ENCODE measurements around the gene ZBTB8OS. TPM values are rescaled to one million over a fixed set of nuclear protein-coding genes. Genes with fewer than 3 reads are reported as not detected.

ZBTB8OS gene
- total RNA-seq, 2 donors from 2014 or later: 42.4 to 45.7 TPM

DNA sequence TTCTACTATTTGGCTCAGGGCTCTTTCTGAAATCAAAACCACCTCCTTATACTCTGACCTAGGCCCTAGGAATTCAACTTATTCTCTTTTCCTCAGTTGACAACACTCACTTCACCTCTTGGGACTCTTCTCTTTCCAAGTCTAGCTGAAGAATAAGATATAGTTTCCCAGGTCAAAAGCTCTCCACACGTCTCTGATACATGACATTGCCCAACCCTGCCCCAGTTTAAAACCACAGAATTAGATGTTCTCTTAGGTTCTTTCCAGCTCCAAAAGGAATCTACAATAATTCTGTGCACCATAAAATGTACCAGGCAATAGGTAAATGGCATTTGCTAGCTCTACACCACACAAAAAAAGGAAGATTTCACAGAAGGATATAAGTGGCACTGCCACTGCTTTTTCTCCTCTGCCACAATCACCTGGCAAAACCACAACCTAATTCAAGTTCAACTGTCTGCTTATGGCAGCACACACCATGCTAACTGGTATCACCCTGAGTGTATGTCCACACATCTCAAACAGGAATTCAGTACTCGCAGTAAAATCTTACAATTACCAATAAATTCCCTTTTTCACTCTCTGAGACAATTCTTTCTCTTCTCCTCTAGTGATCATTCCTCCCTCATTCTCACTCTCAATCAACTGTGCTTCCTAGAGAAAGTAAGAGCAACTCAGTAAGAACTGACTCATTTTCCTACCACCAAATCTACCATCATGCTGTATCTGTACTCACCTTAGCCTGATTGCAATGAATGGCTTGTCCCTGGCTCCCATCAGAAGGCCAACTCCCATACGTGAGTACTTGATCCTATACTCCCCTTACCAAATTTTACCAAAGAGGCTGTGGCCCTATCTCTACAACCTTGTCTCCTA is 27.3 kb downstream of the ZBTB8OS start:
- no peak for DNase-seq
- Histone ChIP-seq H3K36me3 (no peaks in the 10 kb centered on the region), H3K9me3 (no peaks in the 10 kb centered on the region), H3K9ac (ENCODE audit: low read depth in 2 of 2, low read length in 2 of 2) (no peak overlapping the region), H3K27ac (no peak overlapping the region), H3K4me1 (no peaks in the 10 kb centered on the region), H3K4me3 (no peak overlapping the region), H3K27me3 (no peaks in the 10 kb centered on the region)
- TF ChIP-seq, protein P1, sequence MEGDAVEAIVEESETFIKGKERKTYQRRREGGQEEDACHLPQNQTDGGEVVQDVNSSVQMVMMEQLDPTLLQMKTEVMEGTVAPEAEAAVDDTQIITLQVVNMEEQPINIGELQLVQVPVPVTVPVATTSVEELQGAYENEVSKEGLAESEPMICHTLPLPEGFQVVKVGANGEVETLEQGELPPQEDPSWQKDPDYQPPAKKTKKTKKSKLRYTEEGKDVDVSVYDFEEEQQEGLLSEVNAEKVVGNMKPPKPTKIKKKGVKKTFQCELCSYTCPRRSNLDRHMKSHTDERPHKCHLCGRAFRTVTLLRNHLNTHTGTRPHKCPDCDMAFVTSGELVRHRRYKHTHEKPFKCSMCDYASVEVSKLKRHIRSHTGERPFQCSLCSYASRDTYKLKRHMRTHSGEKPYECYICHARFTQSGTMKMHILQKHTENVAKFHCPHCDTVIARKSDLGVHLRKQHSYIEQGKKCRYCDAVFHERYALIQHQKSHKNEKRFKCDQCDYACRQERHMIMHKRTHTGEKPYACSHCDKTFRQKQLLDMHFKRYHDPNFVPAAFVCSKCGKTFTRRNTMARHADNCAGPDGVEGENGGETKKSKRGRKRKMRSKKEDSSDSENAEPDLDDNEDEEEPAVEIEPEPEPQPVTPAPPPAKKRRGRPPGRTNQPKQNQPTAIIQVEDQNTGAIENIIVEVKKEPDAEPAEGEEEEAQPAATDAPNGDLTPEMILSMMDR (IDR thresholded peaks at IDR 0.05): no peak
- intact Hi-C loops (cut with DNase I): no loop called here

DNA sequence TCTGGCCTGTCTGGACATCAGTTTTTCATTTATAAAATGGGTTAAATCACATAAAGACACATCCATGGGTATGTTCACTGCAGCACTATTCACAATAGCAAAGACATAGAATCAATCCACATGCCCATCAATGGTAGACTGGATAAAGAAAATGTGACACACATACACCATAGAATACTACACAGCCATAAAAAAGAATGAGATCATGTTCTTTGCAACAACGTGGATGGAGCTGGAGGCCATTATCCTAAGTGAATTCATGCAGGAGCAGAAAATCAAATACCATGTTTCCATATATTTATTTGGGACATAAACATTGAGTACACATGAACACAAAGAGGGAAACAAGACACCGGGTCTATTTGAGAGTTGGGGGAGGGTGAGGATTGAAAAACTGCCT is 28.1 kb downstream of the ZBTB8OS start:
- no peak overlapping the region for H3K27ac ChIP-seq
- no peaks in the 10 kb centered on the region for H3K27me3 ChIP-seq
- DNase-seq: no peak
- no peaks in the 10 kb centered on the region for H3K4me1 ChIP-seq
- no peak overlapping the region for H3K4me3 ChIP-seq
- TF ChIP-seq, protein P1 (IDR thresholded peaks at IDR 0.05): no peak
- no peak overlapping the region for H3K9ac ChIP-seq (ENCODE audit: low read depth in 2 of 2, low read length in 2 of 2)
- no peaks in the 10 kb centered on the region for H3K9me3 ChIP-seq
- intact Hi-C loops (cut with DNase I): no loop called here
- no peaks in the 10 kb centered on the region for H3K36me3 ChIP-seq

DNA sequence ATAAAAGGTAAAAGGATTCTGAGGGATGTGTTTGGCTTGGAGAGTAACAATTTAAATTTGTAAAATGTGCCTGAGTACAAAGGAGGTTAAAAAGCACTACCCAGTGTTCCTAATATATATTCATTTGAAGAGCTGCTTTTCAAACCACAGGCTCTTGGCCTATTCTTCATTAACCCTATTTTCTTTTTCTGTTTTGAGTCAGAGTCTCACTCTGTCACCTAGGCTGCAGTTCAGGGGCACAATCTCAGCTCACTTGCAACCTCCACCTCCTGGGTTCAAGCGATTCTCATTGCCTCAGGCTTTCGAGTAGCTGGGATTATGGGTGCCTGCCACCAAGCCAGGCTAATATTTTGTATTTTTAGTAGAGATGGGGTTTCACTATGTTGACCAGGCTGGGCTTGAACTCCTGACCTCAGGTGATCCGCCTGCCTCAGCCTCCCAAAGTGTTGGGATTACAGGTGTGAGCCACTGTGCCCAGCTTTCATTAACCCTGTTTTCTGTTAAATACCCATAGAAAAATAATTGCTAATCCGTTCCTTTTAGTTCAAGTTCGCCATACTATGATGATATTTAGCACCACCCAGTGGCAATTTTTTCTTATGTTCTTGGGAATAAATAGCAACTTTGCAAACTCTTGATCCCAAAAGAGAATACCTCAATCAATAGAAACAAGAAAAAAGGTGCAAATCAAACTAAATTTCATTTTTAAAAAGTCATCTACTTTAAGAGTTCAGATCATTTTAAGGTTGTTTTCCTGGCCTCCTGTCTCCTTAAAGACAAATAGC is 30.5 kb downstream of the ZBTB8OS start:
- intact Hi-C loops (cut with DNase I): no loop called here
- H3K9me3 ChIP-seq: no peaks in the 10 kb centered on the region
- no peak overlapping the region for H3K4me3 ChIP-seq
- H3K36me3 ChIP-seq: no peaks in the 10 kb centered on the region
- H3K4me1 ChIP-seq: no peaks in the 10 kb centered on the region
- DNase-seq: no peak
- TF ChIP-seq, protein P1 (IDR thresholded peaks at IDR 0.05): no peak
- no peak overlapping the region for H3K27ac ChIP-seq
- H3K27me3 ChIP-seq: no peaks in the 10 kb centered on the region
- no peak overlapping the region for H3K9ac ChIP-seq (ENCODE audit: low read depth in 2 of 2, low read length in 2 of 2)

DNA sequence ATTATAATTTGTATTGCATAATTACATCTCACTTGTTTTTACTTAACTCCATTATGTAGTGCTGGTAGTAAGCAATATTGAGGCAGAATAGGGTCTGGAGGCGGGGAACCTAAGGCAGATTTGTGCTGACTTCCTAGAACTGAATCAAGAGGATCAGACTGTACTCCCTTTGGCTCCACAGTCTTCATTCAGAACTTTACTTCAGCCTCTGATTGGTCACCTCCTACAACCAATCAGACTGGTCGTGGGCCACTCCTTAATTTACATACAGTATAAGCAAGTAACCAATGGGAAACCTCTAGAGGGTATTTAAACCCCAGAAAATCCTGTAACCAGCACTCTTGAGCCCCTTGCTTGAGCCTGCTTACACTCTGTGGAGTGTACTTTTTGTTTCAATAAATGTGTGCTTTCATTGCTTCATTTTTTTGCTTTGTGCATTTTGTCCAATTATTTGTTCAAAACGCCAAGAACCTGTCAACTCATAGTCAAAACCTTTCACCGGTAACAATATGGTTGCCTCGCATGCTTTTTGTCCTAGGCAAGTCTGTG is 31.6 kb downstream of the ZBTB8OS start:
- no peak for DNase-seq
- intact Hi-C loops (cut with DNase I): no loop called here
- Histone ChIP-seq H3K9me3 (no peaks in the 10 kb centered on the region), H3K4me3 (no peak overlapping the region), H3K4me1 (no peaks in the 10 kb centered on the region), H3K27me3 (no peaks in the 10 kb centered on the region), H3K36me3 (no peaks in the 10 kb centered on the region), H3K9ac (ENCODE audit: low read depth in 2 of 2, low read length in 2 of 2) (no peak overlapping the region), H3K27ac (no peak overlapping the region)
- TF ChIP-seq, protein P1 (IDR thresholded peaks at IDR 0.05): no peak

DNA sequence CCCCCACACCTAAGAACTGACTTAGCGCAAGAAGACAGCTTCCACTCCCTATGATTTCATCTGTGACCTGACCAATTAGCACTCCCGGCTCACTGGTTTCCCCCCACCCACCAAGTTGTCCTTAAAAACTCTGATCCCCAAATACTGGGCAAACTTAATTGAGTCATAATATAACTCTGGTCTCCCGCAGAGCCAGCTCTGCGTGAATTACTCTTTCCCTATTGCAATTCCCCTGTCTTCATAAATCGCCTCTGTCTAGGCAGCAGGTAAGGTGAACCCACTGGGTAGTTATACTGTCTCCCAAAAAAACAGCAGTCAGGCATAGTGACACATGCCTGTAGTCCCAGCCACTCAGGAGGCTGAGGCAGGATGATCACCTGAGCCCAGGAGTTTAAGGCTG is 36.9 kb downstream of the ZBTB8OS start:
- H3K36me3 ChIP-seq: no peaks in the 10 kb centered on the region
- no peak overlapping the region for H3K9ac ChIP-seq (ENCODE audit: low read depth in 2 of 2, low read length in 2 of 2)
- intact Hi-C loops (cut with DNase I): no loop called here
- no peaks in the 10 kb centered on the region for H3K9me3 ChIP-seq
- no peak overlapping the region for H3K27ac ChIP-seq
- no peaks in the 10 kb centered on the region for H3K27me3 ChIP-seq
- DNase-seq: no peak
- H3K4me1 ChIP-seq: no peaks in the 10 kb centered on the region
- TF ChIP-seq, protein P1 (IDR thresholded peaks at IDR 0.05): no peak
- no peak overlapping the region for H3K4me3 ChIP-seq

Data from colonic mucosa (tissue), 4 donors.